ENCODE results near the gene GABRD.

The GABRD gene

DNA sequence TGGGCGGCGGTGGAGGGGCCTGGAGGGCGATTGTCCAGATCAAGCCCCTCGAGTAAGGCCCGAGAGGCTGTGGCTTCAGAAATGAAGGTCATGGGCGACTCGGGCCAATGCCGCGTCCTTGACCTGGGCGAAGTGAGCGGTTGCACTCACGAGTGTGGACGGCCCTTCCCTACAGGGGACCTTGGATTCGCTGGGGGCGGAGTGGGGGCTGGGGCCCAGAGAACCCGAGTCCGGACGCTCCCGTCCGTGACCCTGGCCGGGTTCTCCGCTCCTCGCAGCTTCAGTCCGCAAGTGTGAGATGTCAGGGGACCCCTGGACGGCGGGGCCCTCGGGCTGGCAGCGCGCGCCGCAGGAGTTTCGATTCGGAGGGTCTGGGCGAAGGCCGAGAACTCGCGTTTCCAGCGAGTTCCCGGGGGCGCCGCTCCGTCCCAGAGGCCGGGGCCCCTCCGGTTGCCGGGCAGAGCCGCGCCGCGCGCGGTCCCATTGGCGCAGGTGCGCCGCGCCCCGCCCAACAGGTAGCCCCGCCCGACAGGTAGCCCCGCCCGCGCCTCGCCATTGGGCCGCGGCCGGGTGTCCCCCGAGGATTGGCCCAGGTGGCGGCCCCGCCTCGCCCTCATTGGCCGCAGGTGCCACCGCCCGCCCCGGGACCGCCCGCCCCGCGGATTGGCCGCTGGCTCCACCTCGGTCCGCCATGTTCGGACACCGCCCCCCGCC, 30.7 kb downstream of the GABRD start, which contains the start of gene PRKCZ:
Gene PRKCZ, plus strand, starts transcription at position 694 of the 714 bp plus-strand sequence. CDS start 220 bp downstream, outside the sequence.
- TF ChIP-seq, protein P1, sequence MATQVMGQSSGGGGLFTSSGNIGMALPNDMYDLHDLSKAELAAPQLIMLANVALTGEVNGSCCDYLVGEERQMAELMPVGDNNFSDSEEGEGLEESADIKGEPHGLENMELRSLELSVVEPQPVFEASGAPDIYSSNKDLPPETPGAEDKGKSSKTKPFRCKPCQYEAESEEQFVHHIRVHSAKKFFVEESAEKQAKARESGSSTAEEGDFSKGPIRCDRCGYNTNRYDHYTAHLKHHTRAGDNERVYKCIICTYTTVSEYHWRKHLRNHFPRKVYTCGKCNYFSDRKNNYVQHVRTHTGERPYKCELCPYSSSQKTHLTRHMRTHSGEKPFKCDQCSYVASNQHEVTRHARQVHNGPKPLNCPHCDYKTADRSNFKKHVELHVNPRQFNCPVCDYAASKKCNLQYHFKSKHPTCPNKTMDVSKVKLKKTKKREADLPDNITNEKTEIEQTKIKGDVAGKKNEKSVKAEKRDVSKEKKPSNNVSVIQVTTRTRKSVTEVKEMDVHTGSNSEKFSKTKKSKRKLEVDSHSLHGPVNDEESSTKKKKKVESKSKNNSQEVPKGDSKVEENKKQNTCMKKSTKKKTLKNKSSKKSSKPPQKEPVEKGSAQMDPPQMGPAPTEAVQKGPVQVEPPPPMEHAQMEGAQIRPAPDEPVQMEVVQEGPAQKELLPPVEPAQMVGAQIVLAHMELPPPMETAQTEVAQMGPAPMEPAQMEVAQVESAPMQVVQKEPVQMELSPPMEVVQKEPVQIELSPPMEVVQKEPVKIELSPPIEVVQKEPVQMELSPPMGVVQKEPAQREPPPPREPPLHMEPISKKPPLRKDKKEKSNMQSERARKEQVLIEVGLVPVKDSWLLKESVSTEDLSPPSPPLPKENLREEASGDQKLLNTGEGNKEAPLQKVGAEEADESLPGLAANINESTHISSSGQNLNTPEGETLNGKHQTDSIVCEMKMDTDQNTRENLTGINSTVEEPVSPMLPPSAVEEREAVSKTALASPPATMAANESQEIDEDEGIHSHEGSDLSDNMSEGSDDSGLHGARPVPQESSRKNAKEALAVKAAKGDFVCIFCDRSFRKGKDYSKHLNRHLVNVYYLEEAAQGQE (IDR thresholded peaks at IDR 0.05; ENCODE audit: insufficient read depth in 1 of 2, low read depth in 2 of 2, low read length in 2 of 2), result no peak
- TF ChIP-seq TAF1 (IDR thresholded peaks at IDR 0.05; ENCODE audit: borderline replicate concordance, insufficient read depth, low read length) (no peak), SIN3A (IDR thresholded peaks at IDR 0.05; ENCODE audit: borderline replicate concordance, insufficient read depth, low read length) (no peak), FOXP2 (optimal IDR thresholded peaks at IDR 0.05; ENCODE audit: borderline replicate concordance, extremely low read depth, extremely low read length, insufficient read depth) (no peak), POLR2AphosphoS5 (IDR thresholded peaks at IDR 0.05; ENCODE audit: low read depth, low read length) (no peak)

DNA sequence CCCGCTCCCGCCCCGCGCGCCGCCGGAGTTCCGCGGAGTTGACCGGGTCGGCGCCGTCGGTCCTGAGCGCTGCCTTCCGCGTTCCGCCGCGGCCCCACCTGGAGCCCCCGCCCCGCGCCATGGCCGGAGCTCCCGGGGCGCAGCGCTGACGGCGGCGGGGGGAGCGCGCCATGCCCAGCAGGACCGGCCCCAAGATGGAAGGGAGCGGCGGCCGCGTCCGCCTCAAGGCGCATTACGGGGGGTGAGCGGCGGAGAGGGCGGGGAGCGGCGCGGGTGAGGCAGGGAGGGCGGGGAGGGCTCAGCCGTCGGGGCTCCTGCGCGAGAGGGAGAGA, 31.3 kb downstream of the GABRD start:
- TF ChIP-seq TAF1 (IDR thresholded peaks at IDR 0.05; ENCODE audit: borderline replicate concordance, insufficient read depth, low read length), result no peak
- TF ChIP-seq FOXP2 (optimal IDR thresholded peaks at IDR 0.05; ENCODE audit: borderline replicate concordance, extremely low read depth, extremely low read length, insufficient read depth), result no peak
- no peak for TF ChIP-seq SIN3A (IDR thresholded peaks at IDR 0.05; ENCODE audit: borderline replicate concordance, insufficient read depth, low read length)

DNA sequence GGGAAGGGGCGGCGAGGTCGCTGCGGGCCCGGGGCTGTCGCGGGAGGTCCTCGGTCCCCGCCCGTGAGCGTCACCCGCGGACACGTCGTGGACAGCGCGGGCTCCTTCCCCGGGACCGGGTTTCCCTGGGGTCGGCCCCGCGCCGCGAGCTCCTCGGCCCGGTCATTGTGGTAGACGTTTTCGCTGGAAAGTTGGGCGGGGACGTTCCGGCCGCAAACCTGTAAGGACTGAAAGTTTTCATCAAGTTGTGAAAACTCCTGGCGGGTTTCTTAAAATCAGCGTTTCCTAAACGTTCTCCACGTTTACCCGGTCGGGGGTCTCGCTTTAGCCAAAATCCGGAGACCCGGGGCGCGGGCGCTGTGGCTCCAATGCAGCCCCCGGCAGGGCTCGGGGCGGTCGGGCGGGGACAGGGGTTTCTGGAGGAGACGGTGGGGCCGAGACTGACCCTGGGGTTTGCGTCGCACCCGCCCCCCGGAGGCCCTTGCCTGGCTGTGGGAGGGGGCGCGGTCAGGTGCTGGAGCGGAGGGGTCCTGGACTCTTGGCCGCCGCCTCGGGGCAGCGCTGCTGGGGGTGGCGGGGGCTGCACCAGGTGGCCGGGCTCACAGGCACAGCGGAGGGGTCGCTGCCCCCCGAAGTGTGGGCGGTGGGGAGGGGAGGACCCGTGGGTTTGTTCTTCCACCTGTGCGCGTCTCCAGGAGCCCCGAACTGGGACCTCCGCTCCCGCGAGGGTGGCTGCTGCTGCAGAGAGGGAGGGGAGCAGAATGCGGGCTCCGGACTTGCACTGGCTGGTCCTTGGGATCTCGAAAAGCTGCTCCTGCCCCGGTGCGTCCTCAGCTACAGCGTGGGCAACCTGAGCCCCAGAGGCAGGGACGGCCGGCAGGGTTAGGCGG, 31.9 kb downstream of the GABRD start:
- TF ChIP-seq, protein P1 (IDR thresholded peaks at IDR 0.05; ENCODE audit: insufficient read depth in 1 of 2, low read depth in 2 of 2, low read length in 2 of 2), result no peak
- no peak for TF ChIP-seq SIN3A (IDR thresholded peaks at IDR 0.05; ENCODE audit: borderline replicate concordance, insufficient read depth, low read length)
- TF ChIP-seq TAF1 (IDR thresholded peaks at IDR 0.05; ENCODE audit: borderline replicate concordance, insufficient read depth, low read length), result no peak
- TF ChIP-seq FOXP2 (optimal IDR thresholded peaks at IDR 0.05; ENCODE audit: borderline replicate concordance, extremely low read depth, extremely low read length, insufficient read depth), result no peak
- no peak for TF ChIP-seq POLR2AphosphoS5 (IDR thresholded peaks at IDR 0.05; ENCODE audit: low read depth, low read length)

DNA sequence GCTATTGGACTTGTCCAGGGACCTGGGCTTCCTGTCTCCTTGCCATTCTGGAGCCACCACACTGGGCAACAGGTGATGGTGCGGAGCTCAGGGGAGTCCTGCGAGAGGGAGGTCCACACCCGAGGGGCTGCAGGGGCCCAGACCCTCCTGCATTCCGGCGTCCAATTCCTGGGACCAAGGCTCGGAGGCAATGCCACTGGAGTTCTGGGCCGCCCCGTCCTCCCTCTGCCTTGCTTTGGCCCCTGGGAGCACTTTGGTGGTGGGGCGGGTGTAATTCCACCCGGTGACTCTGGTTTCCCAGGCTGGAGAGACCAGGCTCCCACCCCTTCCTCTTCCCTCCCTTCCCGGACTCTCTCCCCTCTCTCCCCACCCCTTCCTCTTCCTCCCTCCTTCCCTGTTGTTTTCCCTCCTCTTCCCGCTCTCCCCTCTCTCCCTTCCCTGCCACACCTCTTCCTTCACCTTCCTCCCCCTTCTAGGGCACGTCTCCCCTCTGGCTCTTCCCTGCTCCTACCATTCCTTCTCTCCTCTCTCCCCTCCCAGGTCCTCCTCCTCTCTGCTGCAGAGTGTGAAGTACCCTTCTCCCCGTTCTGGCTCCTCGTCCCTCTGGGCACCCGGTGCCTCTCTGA, 33.0 kb downstream of the GABRD start:
- no peak for TF ChIP-seq FOXP2 (optimal IDR thresholded peaks at IDR 0.05; ENCODE audit: borderline replicate concordance, extremely low read depth, extremely low read length, insufficient read depth)
- TF ChIP-seq POLR2AphosphoS5 (IDR thresholded peaks at IDR 0.05; ENCODE audit: low read depth, low read length), result no peak
- TF ChIP-seq SIN3A (IDR thresholded peaks at IDR 0.05; ENCODE audit: borderline replicate concordance, insufficient read depth, low read length), result no peak
- no peak for TF ChIP-seq TAF1 (IDR thresholded peaks at IDR 0.05; ENCODE audit: borderline replicate concordance, insufficient read depth, low read length)
- TF ChIP-seq, protein P1 (IDR thresholded peaks at IDR 0.05; ENCODE audit: insufficient read depth in 1 of 2, low read depth in 2 of 2, low read length in 2 of 2), result no peak

DNA sequence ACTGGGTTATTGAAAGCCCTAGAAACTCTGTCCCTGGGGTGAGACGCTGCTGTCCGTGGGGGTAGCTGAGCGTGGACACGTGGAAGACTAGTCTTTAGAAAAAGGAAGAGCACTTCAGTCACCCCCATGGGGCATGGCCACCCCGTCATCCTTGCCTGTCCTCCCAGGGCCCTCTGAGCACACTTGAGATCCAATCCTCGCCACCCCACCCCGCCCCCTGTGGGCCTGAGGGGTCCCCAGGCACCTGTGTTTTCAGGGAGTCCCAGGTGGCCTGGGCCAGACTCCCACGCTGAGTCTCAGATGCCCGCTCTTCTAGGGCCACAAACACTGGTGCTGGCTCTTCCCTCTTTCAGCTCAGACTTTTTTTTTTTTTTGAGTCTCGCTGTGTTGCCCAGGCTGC, 33.6 kb downstream of the GABRD start:
- TF ChIP-seq FOXP2 (optimal IDR thresholded peaks at IDR 0.05; ENCODE audit: borderline replicate concordance, extremely low read depth, extremely low read length, insufficient read depth) (no peak), TAF1 (IDR thresholded peaks at IDR 0.05; ENCODE audit: borderline replicate concordance, insufficient read depth, low read length) (no peak), POLR2AphosphoS5 (IDR thresholded peaks at IDR 0.05; ENCODE audit: low read depth, low read length) (no peak), SIN3A (IDR thresholded peaks at IDR 0.05; ENCODE audit: borderline replicate concordance, insufficient read depth, low read length) (no peak)
- TF ChIP-seq, protein P1 (IDR thresholded peaks at IDR 0.05; ENCODE audit: insufficient read depth in 1 of 2, low read depth in 2 of 2, low read length in 2 of 2), result no peak

All from PFSK-1 (cell line).